Left ventricle myocardium inferior (tissue), 1 donor: Measurements from ENCODE around the gene RTP1. TPM values are rescaled to one million over a fixed set of nuclear protein-coding genes. Genes with fewer than 3 reads are reported as not detected.

Source experiments
- DNase-seq: peaks from one replicate; pipeline ENCODE4 v3.0.0-alpha.2; 2020
- H3K27ac ChIP-seq: fragments of 200-600 bp; replicated peaks from 2 replicates; pipeline ENCODE4 v1.8.0; 2021
- H3K27me3 ChIP-seq: fragments of 200-600 bp; 2 replicates; pipeline ENCODE4 v1.8.0; 2021; ENCODE audit warnings: low read depth
- H3K36me3 ChIP-seq: fragments of 200-600 bp; 2 replicates; pipeline ENCODE4 v1.8.0; 2021
- H3K4me1 ChIP-seq: fragments of 200-600 bp; 2 replicates; pipeline ENCODE4 v1.8.0; 2021
- H3K4me3 ChIP-seq: fragments of 200-600 bp; 2 replicates; pipeline ENCODE4 v1.8.0; 2021; ENCODE audit warnings: mild to moderate bottlenecking, moderate library complexity
- H3K9me3 ChIP-seq: fragments of 200-600 bp; replicated peaks from 2 replicates; pipeline ENCODE4 v1.8.0; 2021
- CTCF ChIP-seq: fragments of 200-600 bp; IDR thresholded peaks from 2 replicates; pipeline ENCODE4 v1.8.0; 2021; ENCODE audit warnings: antibody characterized with exemption, mild to moderate bottlenecking, borderline replicate concordance
- intact Hi-C: fragments of 100-400 bp; cut with micrococcal nuclease; formaldehyde crosslinking; loops from one replicate; pipeline ENCODE4 v1.11.0; 2022
- total RNA-seq: library from RNA; stranded (reverse); fragmentation: NEBNext Ultra II Directional; extraction: Animal tissue kit (Norgen Biotek cat#: 25700); gene quantifications from one replicate; pipeline ENCODE4 v1.2.1, GENCODE V29; 2021
- donor health status: DM: no; HTN: yes; CAD: no; lungs with severe emphysema.

The RTP1 gene
- total RNA-seq, 1 donor from 2014 or later: not detected

GRCh38 chr3:187212705-187213104 lies 15.4 kb downstream of the RTP1 start:
- peaks cover 25% of the 10 kb centered on the region for H3K4me1 ChIP-seq
- peak overlapping the region; percentile 63 for H3K27ac ChIP-seq
- no peaks in the 10 kb centered on the region for H3K27me3 ChIP-seq
- intact Hi-C loops: loop anchor here (10.0 kb wide), 1 partner anchor 462 kb away; the partner anchor contains the start of gene SST
- peak; percentile 33 for DNase-seq
- no peak overlapping the region for H3K4me3 ChIP-seq
- TF ChIP-seq CTCF: no peak
- no peaks in the 10 kb centered on the region for H3K9me3 ChIP-seq
- no peaks in the 10 kb centered on the region for H3K36me3 ChIP-seq

- intact Hi-C loops: loop anchor here (10.0 kb wide), 1 partner anchor 461 kb away; the partner anchor contains the start of gene SST
- DNase-seq: no peak
- Histone ChIP-seq H3K27ac (no peak overlapping the region), H3K9me3 (no peaks in the 10 kb centered on the region), H3K27me3 (no peaks in the 10 kb centered on the region), H3K4me1 (peaks cover 25% of the 10 kb centered on the region), H3K4me3 (no peak overlapping the region), H3K36me3 (no peaks in the 10 kb centered on the region)
- TF ChIP-seq CTCF: no peak
Measured at GRCh38 chr3:187213616-187214015, 16.3 kb downstream of the RTP1 start.

GRCh38 chr3:187215460-187215859 lies 18.2 kb downstream of the RTP1 start:
- no peak overlapping the region for H3K4me3 ChIP-seq
- H3K9me3 ChIP-seq: no peaks in the 10 kb centered on the region
- TF ChIP-seq CTCF: no peak
- intact Hi-C loops: loop anchor here (10.0 kb wide), 1 partner anchor 459 kb away; the partner anchor contains the start of gene SST
- peaks cover 12% of the 10 kb centered on the region for H3K4me1 ChIP-seq
- no peak for DNase-seq
- no peaks in the 10 kb centered on the region for H3K27me3 ChIP-seq
- no peak overlapping the region for H3K27ac ChIP-seq
- H3K36me3 ChIP-seq: no peaks in the 10 kb centered on the region

- H3K27me3 ChIP-seq: peaks cover 5% of the 10 kb centered on the region
- no peaks in the 10 kb centered on the region for H3K36me3 ChIP-seq
- H3K27ac ChIP-seq: no peak overlapping the region
- no peaks in the 10 kb centered on the region for H3K9me3 ChIP-seq
- H3K4me3 ChIP-seq: no peak overlapping the region
- no peaks in the 10 kb centered on the region for H3K4me1 ChIP-seq
- intact Hi-C loops: loop anchor here (5.0 kb wide), 1 partner anchor 94 kb away; no protein-coding TSS in a partner anchor
- no peak for DNase-seq
- TF ChIP-seq CTCF: no peak
Measured at GRCh38 chr3:187222801-187223200, 25.5 kb downstream of the RTP1 start.

GRCh38 chr3:187223799-187224198 lies 26.5 kb downstream of the RTP1 start:
- Histone ChIP-seq H3K36me3 (no peaks in the 10 kb centered on the region), H3K9me3 (no peaks in the 10 kb centered on the region), H3K4me3 (no peak overlapping the region), H3K4me1 (no peaks in the 10 kb centered on the region), H3K27me3 (peaks cover 5% of the 10 kb centered on the region), H3K27ac (no peak overlapping the region)
- intact Hi-C loops: loop anchor here (5.0 kb wide), 1 partner anchor 94 kb away; no protein-coding TSS in a partner anchor
- no peak for TF ChIP-seq CTCF
- DNase-seq: no peak
